UCSD-AML1 (cell line): ENCODE measurements around the gene LRRTM3.

Source experiments
- DNase-seq: peaks from one replicate; lab custom pipeline; 2025; ENCODE audit not compliant: unreplicated experiment; lab: John Stamatoyannopoulos, UW

LRRTM3 gene

GRCh38 chr10:67015225-67015624, 89.4 kb downstream of the LRRTM3 start:
- no peak for DNase-seq

- DNase-seq = no peak
Observed at GRCh38 chr10:67017218-67017617, 91.4 kb downstream of the LRRTM3 start.

- no peak for DNase-seq
Observed at GRCh38 chr10:67022099-67022498, 96.3 kb downstream of the LRRTM3 start.

- DNase-seq = no peak
Observed at GRCh38 chr10:67033878-67034277, 108.0 kb downstream of the LRRTM3 start.

- no peak for DNase-seq
Observed at GRCh38 chr10:67036808-67037207, 111.0 kb downstream of the LRRTM3 start.

- no peak for DNase-seq
Observed at GRCh38 chr10:67043041-67043440, 117.2 kb downstream of the LRRTM3 start.

- no peak for DNase-seq
Observed at GRCh38 chr10:67045404-67045803, 119.6 kb downstream of the LRRTM3 start.

GRCh38 chr10:67046507-67046906, 120.7 kb downstream of the LRRTM3 start:
- DNase-seq = no peak

GRCh38 chr10:67049988-67050387, 124.2 kb downstream of the LRRTM3 start:
- no peak for DNase-seq

GRCh38 chr10:67050415-67050814, 124.6 kb downstream of the LRRTM3 start:
- no peak for DNase-seq

- no peak for DNase-seq
Observed at GRCh38 chr10:67072654-67073053, 146.8 kb downstream of the LRRTM3 start.

GRCh38 chr10:67075491-67075971, 149.7 kb downstream of the LRRTM3 start:
- DNase-seq = no peak

- DNase-seq = no peak
Observed at GRCh38 chr10:67076144-67076543, 150.3 kb downstream of the LRRTM3 start.

GRCh38 chr10:67077376-67077775, 151.5 kb downstream of the LRRTM3 start:
- no peak for DNase-seq

- no peak for DNase-seq
Observed at GRCh38 chr10:67079126-67079525, 153.3 kb downstream of the LRRTM3 start.

GRCh38 chr10:67086327-67087134, 160.7 kb downstream of the LRRTM3 start:
- no peak for DNase-seq

GRCh38 chr10:67087135-67087425, 161.2 kb downstream of the LRRTM3 start:
- no peak for DNase-seq

GRCh38 chr10:67088036-67088435, 162.2 kb downstream of the LRRTM3 start:
- no peak for DNase-seq

- DNase-seq = no peak
Observed at GRCh38 chr10:67095531-67095930, 169.7 kb downstream of the LRRTM3 start.

- DNase-seq = no peak
Observed at GRCh38 chr10:67098461-67098860, 172.6 kb downstream of the LRRTM3 start.

- DNase-seq = no peak
Observed at GRCh38 chr10:67100951-67101350, 175.1 kb downstream of the LRRTM3 start.

- DNase-seq = peak; percentile 3
Observed at GRCh38 chr10:67107670-67108069, 181.8 kb downstream of the LRRTM3 start.

- no peak for DNase-seq
Observed at GRCh38 chr10:67110286-67110685, 184.4 kb downstream of the LRRTM3 start.
